Activated naive CD4-positive, alpha-beta T cell treated with Interleukin-2 at 50 U/mL for 16 hours (primary cell): ENCODE data around the gene GKAP1.
"Not testable (repeated sequence)": the region's sequence is repeated elsewhere in the genome, so short reads cannot be mapped to it uniquely, and the experiment has no call there.

Experiments
- DNase-seq: peaks from one replicate; pipeline ENCODE4 v3.0.0-alpha.2; 2020

Gene GKAP1

GRCh38 chr9:83817356-83818278 is at the start of gene GKAP1:
Gene GKAP1, minus strand, starts transcription at chr9:83817769. Its CDS starts 11,252 bp downstream, at chr9:83806517.
- DNase-seq: peak; percentile 77

GRCh38 chr9:83849895-83850294 is 32.3 kb upstream of the GKAP1 start:
- not testable (repeated sequence) for DNase-seq

DNA sequence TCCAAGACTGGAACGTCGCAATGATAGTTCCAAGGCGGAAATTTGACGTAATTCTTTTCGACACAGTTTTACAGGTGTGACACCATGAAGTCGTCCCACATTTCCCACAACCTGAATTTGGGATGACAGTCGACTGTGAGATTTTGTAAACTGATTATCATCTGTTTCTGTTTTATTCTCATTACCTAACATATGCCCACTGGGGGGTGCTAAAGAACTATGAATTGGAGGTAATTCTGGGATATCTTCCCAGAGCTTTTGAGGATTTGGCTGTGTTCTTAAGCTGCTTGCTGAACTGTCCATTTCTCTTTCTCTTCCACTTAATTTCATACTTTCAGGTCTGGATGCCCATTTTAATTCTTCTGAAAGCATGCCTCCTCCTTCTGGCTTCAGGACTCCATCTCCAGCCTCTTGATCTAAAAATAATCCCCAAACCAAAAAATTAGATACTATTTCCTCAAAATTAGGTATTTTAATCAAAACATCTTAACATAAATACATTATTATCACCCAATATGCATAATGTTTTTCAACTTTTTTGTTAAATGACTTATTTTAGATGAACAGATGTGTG is 19.6 kb upstream of the GKAP1 start:
- DNase-seq: not testable (repeated sequence)

GRCh38 chr9:83830426-83831071 is 13.0 kb upstream of the GKAP1 start:
- not testable (repeated sequence) for DNase-seq

DNA sequence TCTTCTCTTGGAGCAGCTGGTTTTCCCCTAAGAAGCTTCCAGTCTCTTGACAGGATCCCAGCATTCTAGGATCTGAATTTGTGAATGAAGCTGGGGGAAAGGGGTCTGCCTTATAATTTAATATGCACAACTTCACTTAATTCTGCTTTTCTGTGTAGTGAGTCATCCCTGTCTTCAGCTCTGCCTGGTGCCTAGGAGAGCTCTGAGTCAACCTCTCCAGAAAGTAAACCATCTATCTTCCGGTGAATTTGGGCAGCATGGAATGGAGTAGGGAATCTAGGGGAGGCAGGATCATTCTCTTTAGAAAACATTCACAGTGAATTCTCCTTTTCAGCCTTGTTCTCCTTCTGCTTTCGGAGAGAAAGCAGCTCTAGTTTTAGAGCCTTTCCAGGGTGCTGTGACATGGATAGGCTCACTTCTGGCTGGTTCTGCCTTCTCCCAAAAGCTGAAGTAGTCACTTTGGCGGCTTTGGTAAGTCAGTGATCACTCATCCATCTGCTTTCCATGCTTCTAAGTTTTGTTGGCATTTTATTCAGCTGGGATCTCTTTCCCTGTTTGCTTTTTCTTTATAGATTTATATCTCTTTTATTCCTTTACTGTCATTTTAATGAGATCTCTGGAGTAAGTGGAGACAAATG is 7.5 kb upstream of the GKAP1 start:
- DNase-seq: not testable (repeated sequence)

DNA sequence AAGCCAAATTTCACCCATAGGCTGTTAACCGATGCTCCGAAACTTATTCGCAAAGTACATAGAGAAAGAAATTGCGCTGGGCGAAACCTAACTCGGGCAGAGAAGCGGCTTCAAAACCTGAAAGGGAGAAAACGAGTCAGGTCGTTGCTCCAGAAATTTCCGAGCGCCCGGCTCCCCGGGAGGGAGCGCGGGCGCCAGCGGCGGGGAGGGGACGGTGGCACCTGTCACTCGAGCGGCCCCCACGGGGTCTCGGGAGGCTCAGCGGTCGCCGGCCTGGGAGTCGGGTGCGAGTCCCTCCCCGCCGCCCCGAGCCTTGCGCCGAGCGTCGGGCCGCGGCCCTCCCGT is 586 bp downstream of the GKAP1 start:
- not testable (repeated sequence) for DNase-seq

DNA sequence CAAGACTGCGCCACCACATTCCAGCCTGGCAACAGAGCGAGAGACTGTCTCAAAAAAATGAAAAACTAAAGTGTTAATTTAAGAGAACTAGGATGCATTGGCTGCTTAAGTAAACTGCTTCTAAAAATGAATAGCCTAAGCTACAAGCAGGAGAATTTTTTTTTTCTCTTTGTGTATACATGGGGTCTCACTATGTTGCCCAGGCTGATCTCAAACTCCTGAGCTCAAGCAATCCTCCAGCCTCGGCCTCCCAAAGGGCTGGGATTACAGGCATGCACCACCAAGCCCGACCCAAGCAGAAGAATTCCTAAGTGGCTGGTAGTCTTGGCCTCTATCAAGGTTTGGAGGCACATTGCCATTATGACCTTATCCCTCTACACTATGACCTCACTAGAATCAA is 2.4 kb downstream of the GKAP1 start:
- not testable (repeated sequence) for DNase-seq

DNA sequence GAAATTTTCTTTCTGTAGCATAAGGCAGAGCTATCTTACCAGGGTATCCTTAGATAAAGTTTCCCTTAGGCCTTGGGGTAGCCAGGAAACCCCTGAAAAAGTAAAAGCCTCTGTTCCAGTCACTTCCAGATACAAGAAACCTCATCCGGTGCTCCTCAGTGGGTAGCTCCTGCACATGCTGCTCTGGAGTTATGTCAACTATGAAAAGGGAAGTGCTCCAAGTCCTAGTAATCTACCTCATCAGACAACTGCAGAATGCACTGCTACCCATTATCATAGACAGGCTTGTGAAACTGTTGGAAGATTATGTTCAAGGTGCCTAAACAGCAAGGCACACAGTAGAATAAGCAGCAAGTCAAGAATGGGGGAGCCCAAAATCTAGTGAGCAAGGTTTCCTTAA is 8.4 kb downstream of the GKAP1 start:
- not testable (repeated sequence) for DNase-seq

DNA sequence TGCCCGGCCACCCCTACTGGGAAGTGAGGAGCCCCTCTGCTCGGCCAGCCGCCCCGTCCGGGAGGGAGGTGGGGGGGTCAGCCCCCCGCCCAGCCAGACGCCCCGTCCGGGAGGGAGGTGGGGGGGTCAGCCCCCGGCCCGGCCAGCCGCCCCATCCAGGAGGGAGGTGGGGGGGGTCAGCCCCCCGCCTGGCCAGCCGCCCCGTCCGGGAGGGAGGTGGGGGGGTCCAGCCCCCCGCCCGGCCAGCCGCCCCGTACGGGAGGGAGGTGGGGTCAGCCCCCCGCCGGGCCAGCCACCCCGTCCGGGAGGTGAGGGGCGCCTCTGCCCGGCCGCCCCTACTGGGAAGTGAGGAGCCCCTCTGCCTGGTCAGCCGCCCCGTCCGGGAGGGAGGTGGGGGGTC is 13.1 kb downstream of the GKAP1 start:
- DNase-seq: not testable (repeated sequence)

DNA sequence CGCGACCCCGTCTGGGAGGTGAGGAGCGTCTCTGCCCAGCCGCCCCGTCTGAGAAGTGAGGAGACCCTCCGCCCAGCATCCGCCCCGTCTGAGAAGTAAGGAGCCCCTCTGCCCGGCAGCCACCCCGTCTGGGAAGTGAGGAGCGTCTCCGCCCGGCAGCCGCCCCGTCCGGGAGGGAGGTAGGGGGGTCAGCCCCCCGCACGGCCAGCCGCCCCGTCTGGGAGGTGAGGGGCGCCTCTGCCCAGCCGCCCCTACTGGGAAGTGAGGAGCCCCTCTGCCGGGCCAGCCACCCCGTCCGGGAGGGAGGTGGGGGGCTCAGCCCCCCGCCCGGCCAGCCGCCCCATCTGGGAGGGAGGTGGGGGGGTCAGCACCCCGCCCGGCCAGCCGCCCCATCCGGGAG is 13.6 kb downstream of the GKAP1 start:
- not testable (repeated sequence) for DNase-seq

GRCh38 chr9:83800236-83801033 is 17.1 kb downstream of the GKAP1 start:
- DNase-seq: no peak

- no peak for DNase-seq
Observed at GRCh38 chr9:83794051-83794450, 23.5 kb downstream of the GKAP1 start.

- no peak for DNase-seq
Observed at GRCh38 chr9:83792746-83793145, 24.8 kb downstream of the GKAP1 start.

- no peak for DNase-seq
Observed at GRCh38 chr9:83778164-83778563, 39.4 kb downstream of the GKAP1 start.

DNA sequence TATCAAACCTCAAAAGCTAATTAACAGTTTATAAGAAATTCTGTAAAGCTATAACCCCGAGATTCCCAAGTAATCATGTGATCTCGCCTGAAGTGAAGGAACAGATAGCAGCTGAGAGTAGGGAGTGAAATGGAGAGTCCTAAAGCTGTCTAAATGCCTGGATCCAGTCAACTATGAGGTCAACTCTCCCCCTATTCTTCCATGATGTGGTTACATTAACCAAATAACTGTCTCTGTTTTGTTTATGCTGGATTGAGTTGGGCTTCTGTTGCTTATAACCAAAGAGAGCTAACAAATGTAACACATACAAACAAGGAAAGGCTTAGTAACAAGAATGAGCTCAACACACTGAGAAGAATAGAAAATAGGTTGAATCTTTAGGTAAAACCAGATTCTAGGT is 41.6 kb downstream of the GKAP1 start:
- no peak for DNase-seq

- no peak for DNase-seq
Observed at GRCh38 chr9:83772860-83773259, 44.7 kb downstream of the GKAP1 start.

DNA sequence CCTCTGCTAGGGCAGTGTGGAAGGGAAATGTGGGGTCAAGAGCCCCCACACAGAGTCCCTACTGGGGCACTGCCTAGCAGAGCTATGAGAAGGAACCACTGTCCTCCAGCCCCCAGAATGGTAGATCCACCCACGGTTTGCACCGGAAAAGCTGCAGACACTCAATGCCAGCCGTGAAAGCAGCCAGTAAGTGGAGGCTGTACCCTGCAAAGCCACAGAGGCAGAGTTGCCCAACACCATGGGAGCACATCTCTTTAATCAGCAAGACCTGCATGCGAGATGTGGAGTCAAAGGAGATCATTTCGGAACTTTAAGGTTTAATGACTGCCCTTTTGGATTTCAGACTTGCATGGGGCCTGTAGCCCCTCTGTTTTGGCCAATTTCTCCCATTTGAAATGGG is 52.2 kb downstream of the GKAP1 start:
- DNase-seq: no peak

DNA sequence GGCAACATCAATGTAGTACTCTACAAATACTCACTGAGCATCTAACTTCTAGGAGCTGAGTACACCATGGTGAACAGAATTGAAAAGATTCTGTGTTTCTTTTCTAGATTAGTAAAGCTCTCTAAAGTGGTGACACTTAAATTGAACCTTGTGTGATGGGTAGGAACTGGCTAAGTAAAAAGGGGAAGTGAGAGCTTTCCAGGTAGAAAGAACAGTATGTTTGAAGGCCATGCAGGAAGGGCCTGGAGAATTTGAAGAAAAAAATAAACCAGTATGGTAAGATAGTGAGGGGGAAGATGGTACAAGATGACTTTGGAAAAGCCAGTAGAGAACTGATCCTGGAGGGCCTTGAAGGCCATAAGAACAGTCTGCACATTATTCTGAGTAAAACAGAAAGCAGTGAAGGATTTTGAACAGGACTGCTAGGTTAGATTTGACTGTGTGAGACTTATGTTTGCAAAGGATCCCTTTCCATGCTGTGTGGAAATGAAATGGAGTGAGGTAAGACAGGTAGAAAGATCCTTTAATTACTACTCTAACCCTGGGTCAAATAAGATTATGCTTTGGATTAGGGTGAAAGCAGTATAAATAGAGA is 63.1 kb downstream of the GKAP1 start:
- DNase-seq: no peak

- no peak for DNase-seq
Observed at GRCh38 chr9:83749706-83750105, 67.9 kb downstream of the GKAP1 start.

DNA sequence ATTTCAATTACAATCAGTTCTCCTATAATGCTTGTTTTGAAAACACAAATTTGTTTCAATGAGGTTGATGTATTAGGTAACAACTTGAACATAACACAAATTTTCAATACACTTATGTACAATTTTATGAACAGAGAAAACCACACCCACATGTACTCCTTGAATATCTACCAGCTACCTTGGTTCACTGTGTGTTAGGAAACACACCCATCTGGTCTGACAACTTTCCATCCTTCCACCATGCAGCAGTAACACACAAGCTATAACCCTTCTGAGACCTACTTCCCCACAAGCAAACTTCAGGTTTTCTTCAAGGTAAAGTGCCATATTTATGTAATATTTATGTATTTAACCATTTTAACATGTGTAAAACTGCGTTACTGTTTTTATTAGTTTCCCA is 73.4 kb downstream of the GKAP1 start:
- DNase-seq: no peak

- DNase-seq: no peak
Observed at GRCh38 chr9:83733739-83734138, 83.8 kb downstream of the GKAP1 start.
